A549 (cell line): ENCODE results near the gene SRPK1. TPM values are rescaled to one million over a fixed set of nuclear protein-coding genes. Genes with fewer than 3 reads are reported as not detected.

ENCODE experiments used
- ATAC-seq, 2 experiments: fragments of 200-7000 bp in 1 of 2; fragments of >200 bp in 1 of 2; cut with Nextera tagmentation in 1 of 2; cut with Tn5 transposase in 1 of 2; 3 replicates each; pipeline versions ENCODE4 v1.8.0 to v1.9.1; 2018 to 2020; ENCODE audit warnings: mild to moderate bottlenecking in 1 of 2, moderate library complexity in 1 of 2
- CTCF ChIA-PET: fragments of 300-600 bp; sonication (Branson Sonifier 250); formaldehyde crosslinking; extraction: SDS; loops from one replicate; lab custom pipeline; 2021; ENCODE audit warnings: antibody characterized with exemption, inconsistent platforms; lab: Yijun Ruan, JAX
- POLR2A ChIA-PET: fragments of 350-600 bp; formaldehyde crosslinking; extraction: SDS; loops from one replicate; lab custom pipeline; 2021; ENCODE audit warnings: antibody characterized with exemption, inconsistent platforms; lab: Yijun Ruan, JAX
- DNase-seq, 2 experiments: peaks; one replicate each; pipeline versions ENCODE4 v3.0.0 to v3.0.0-alpha.2; 2011 to 2016; ENCODE audit warnings: low read depth in 1 of 2, low spot score in 1 of 2
- FAIRE-seq: peaks from 2 replicates; lab custom pipeline; 2011; peaks lifted over from hg19 to GRCh38; lab: Jason Lieb, UNC
- H3K27ac ChIP-seq, 2 experiments: fragments of >200 bp; sonication (Bioruptor Twin); formaldehyde crosslinking; 3 replicates each; pipeline ENCODE4 v1.5.1; 2016 to 2017
- H3K4me1 ChIP-seq: fragments of >200 bp; sonication (Bioruptor Twin); formaldehyde crosslinking; 3 replicates; pipeline ENCODE4 v1.6.1; 2016
- H3K4me2 ChIP-seq: fragments of >200 bp; sonication (Bioruptor Twin); formaldehyde crosslinking; 3 replicates; pipeline ENCODE4 v1.6.1; 2016
- H3K4me3 ChIP-seq: fragments of >200 bp; sonication (Bioruptor Twin); formaldehyde crosslinking; 3 replicates; pipeline ENCODE4 v1.5.1; 2016
- H3K9me3 ChIP-seq: fragments of >200 bp; sonication (Bioruptor Twin); formaldehyde crosslinking; 3 replicates; pipeline ENCODE4 v1.6.1; 2016
- BHLHE40 ChIP-seq: IDR thresholded peaks from 2 replicates; pipeline ENCODE4 v1.6.1; 2012; ENCODE audit warnings: low read depth, low read length, inconsistent platforms
- CHD2 ChIP-seq: fragments of 150-350 bp; IDR thresholded peaks from 2 replicates; pipeline ENCODE4 v1.6.1; 2014; ENCODE audit warnings: low read length; ENCODE audit not compliant: partially characterized antibody
- CHD4 ChIP-seq: fragments of 200-600 bp; sonication (generic); IDR thresholded peaks from 2 replicates; pipeline ENCODE4 v1.6.1; 2016; ENCODE audit warnings: antibody characterized with exemption, mild to moderate bottlenecking, borderline replicate concordance
- EHMT2 ChIP-seq: fragments of 200-600 bp; sonication (generic); IDR thresholded peaks from 2 replicates; pipeline ENCODE4 v1.6.1; 2016; ENCODE audit warnings: antibody characterized with exemption, low read depth, mild to moderate bottlenecking, moderate library complexity
- ESRRA ChIP-seq: fragments of 150-350 bp; IDR thresholded peaks from 2 replicates; pipeline ENCODE4 v1.6.1; 2014; ENCODE audit warnings: mild to moderate bottlenecking, low read length, borderline replicate concordance
- FOXS1 ChIP-seq: fragments of 250-450 bp; sonication (Bioruptor Pico); IDR thresholded peaks from 2 replicates; pipeline ENCODE4 v1.5.0; 2020; ENCODE audit warnings: mild to moderate bottlenecking, moderate library complexity
- HDAC2 ChIP-seq: fragments of 200-600 bp; sonication (generic); IDR thresholded peaks from 2 replicates; pipeline ENCODE4 v1.6.1; 2016
- HEYL ChIP-seq: fragments of 250-450 bp; sonication (Bioruptor Pico); IDR thresholded peaks from 2 replicates; pipeline ENCODE4 v1.8.0; 2021; ENCODE audit warnings: mild to moderate bottlenecking, moderate library complexity
- HOXB13 ChIP-seq: fragments of 250-450 bp; sonication (Bioruptor Pico); IDR thresholded peaks from 2 replicates; pipeline ENCODE4 v1.5.0; 2020; ENCODE audit warnings: low read depth, mild to moderate bottlenecking, moderate library complexity
- JUN ChIP-seq, 2 experiments: fragments of >200 bp; sonication (Bioruptor Twin); formaldehyde crosslinking; IDR thresholded peaks; 2 replicates in 1 of 2; 3 replicates in 1 of 2; pipeline ENCODE4 v1.6.1; 2016 to 2017
- JUNB ChIP-seq: fragments of >200 bp; sonication (Bioruptor Twin); formaldehyde crosslinking; IDR thresholded peaks from 2 replicates; pipeline ENCODE4 v1.6.1; 2016
- KDM1A ChIP-seq: fragments of 200-600 bp; sonication (generic); IDR thresholded peaks from 2 replicates; pipeline ENCODE4 v1.6.1; 2016; ENCODE audit warnings: low read depth, mild to moderate bottlenecking
- KDM5A ChIP-seq: fragments of 200-600 bp; sonication (generic); IDR thresholded peaks from 2 replicates; pipeline ENCODE4 v1.6.1; 2016; ENCODE audit warnings: antibody characterized with exemption, mild to moderate bottlenecking
- MAZ ChIP-seq: fragments of 150-350 bp; IDR thresholded peaks from 2 replicates; pipeline ENCODE4 v1.6.1; 2014; ENCODE audit warnings: antibody characterized with exemption, low read depth, low read length, borderline replicate concordance
- MYC ChIP-seq: IDR thresholded peaks from 2 replicates; pipeline ENCODE4 v1.6.1; 2012; ENCODE audit warnings: mild to moderate bottlenecking, inconsistent platforms, low read length, improper control_type of control experiment, borderline replicate concordance
- NPAS2 ChIP-seq: fragments of 250-450 bp; sonication (Bioruptor Pico); IDR thresholded peaks from 2 replicates; pipeline ENCODE4 v1.8.0; 2022; ENCODE audit warnings: mild to moderate bottlenecking, moderate library complexity, borderline replicate concordance
- NR3C1 ChIP-seq: fragments of >200 bp; sonication (Bioruptor Twin); formaldehyde crosslinking; IDR thresholded peaks from 3 replicates; pipeline ENCODE4 v1.6.1; 2017
- PHF8 ChIP-seq: fragments of 200-600 bp; sonication (generic); IDR thresholded peaks from 2 replicates; pipeline ENCODE4 v1.6.1; 2016; ENCODE audit warnings: low read depth, mild to moderate bottlenecking, antibody characterized with exemption, moderate library complexity, borderline replicate concordance
- POLR2A ChIP-seq: IDR thresholded peaks from 2 replicates; pipeline ENCODE4 v1.6.1; 2012; ENCODE audit warnings: mild to moderate bottlenecking, low read length
- POLR2AphosphoS2 ChIP-seq: conservative IDR thresholded peaks from 2 replicates; pipeline ENCODE4 v1.6.1; 2012; ENCODE audit warnings: low read length, improper control_type of control experiment, inconsistent platforms
- RAD21 ChIP-seq, 2 experiments: fragments of >200 bp in 1 of 2; sonication (Bioruptor Twin) in 1 of 2; formaldehyde crosslinking in 1 of 2; IDR thresholded peaks in 1 of 2; conservative IDR thresholded peaks in 1 of 2; 2 replicates in 1 of 2; 3 replicates in 1 of 2; pipeline ENCODE4 v1.6.1; 2012 to 2018; ENCODE audit warnings: inconsistent platforms in 1 of 2
- RFX5 ChIP-seq: fragments of 450-650 bp; IDR thresholded peaks from 2 replicates; pipeline ENCODE4 v1.7.1; 2014; ENCODE audit warnings: antibody characterized with exemption, mild to moderate bottlenecking, moderate library complexity
- SMC3 ChIP-seq: fragments of >200 bp; sonication (Bioruptor Twin); formaldehyde crosslinking; IDR thresholded peaks from 3 replicates; pipeline ENCODE4 v1.6.1; 2018; ENCODE audit warnings: inconsistent platforms
- TFCP2L1 ChIP-seq: fragments of 250-450 bp; sonication (Bioruptor Pico); IDR thresholded peaks from 2 replicates; pipeline ENCODE4 v1.5.0; 2021; ENCODE audit warnings: mild to moderate bottlenecking
- TP53 ChIP-seq: fragments of 250-450 bp; sonication (Bioruptor Pico); IDR thresholded peaks from 2 replicates; pipeline ENCODE4 v1.5.0; 2021; ENCODE audit warnings: mild to moderate bottlenecking, moderate library complexity
- ZNF302 ChIP-seq: fragments of 250-450 bp; sonication (Bioruptor Pico); IDR thresholded peaks from 2 replicates; pipeline ENCODE4 v1.9.0; 2021; ENCODE audit warnings: inconsistent platforms, mild to moderate bottlenecking, moderate library complexity
- ZSCAN20 ChIP-seq: fragments of 250-450 bp; sonication (Bioruptor Pico); IDR thresholded peaks from 2 replicates; pipeline ENCODE4 v1.8.0; 2022; ENCODE audit warnings: mild to moderate bottlenecking, moderate library complexity
- WGBS: methylation state at CpG from one replicate; pipeline ENCODE4 v1.1.6; 2017; ENCODE audit errors: missing lambda C conversion rate; 5-methylcytosine and 5-hydroxymethylcytosine counted together
- polyA plus RNA-seq, 4 experiments: library from polyadenylated mRNA; depleted of rRNA in 3 of 4; stranded (reverse); fragments of >200 nt; fragmentation: RNase III in 1 of 4; extraction: RNeasy Plus Mini Kit Qiagen cat#74134 plus additional on column Dnase treatment in 1 of 4; gene quantifications; 2 replicates in 3 of 4; 3 replicates in 1 of 4; pipeline ENCODE4 v1.2.3, GENCODE V29; 2011 to 2017
- TF ChIP-seq, protein P1 (sequence below): fragments of 450-650 bp; IDR thresholded peaks from 2 replicates; pipeline ENCODE4 v1.6.1; 2014; ENCODE audit warnings: antibody characterized with exemption
- TF ChIP-seq, protein P2 (sequence below): fragments of 250-450 bp; sonication (Bioruptor Pico); IDR thresholded peaks from 2 replicates; pipeline ENCODE4 v1.5.0; 2020; ENCODE audit warnings: low read depth, mild to moderate bottlenecking, moderate library complexity
- TF ChIP-seq, protein P3 (sequence below): fragments of >200 bp; sonication (Bioruptor Twin); formaldehyde crosslinking; IDR thresholded peaks from 3 replicates; pipeline ENCODE4 v1.6.1; 2016
- TF ChIP-seq, protein P4 (sequence below): IDR thresholded peaks from 2 replicates; pipeline ENCODE4 v1.6.1; 2012

SRPK1 gene
- polyA plus RNA-seq, 2 of the 4 experiments (the other 2 are of a cell fraction): 46.9 to 65.9 TPM

DNA sequence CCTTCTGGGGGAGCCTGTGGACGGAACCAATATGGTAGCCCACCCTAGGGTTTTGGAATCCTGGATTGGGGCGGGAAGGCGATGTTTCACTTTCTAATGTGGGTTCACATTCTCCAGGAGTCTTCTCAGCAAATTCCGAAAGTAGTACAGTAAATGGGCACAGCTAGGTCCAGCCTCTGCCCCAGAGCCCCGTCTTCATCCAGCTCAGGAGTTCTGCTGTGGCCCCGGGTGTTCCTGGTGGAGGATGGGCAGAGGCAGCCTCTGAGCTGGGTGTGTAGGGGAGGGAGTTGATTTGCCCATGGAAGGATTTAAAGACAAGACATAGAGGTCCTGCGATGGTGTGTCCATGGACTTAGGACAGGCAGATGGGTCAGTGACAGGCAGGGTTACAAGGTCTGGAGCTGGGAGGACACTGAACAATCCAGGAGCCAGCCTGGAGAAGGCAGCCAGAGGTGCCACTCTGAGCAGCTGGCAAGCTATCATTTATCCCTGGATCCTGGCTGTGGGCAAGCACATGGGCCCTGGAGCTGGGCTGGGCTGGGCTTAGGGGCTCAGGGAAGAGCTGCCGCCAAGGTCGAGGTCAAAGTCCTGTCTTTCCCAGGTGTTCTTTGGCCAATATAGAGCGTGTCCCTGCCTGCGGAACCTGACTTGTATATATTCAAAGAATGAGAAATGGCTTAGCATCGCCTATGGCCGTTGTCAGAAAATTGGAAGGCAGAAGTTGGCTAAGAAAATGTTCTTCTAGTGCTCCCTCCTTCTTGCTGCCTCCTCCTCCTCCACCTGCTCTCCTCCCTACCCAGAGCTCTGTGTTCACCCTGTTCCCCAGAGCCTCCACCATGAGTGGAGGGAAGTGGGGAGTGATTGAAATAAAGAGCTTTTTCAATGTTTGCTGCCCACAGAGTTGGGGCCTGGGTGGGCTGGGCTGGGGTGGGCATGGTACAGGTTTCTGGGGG is 133.4 kb downstream of the SRPK1 start:
- DNase-seq (no peak), FAIRE-seq (no peak), ATAC-seq (peak; percentile 53 to 61)
- Histone ChIP-seq H3K27ac (no peak overlapping the region), H3K4me2 (0 out of 3 replicates have a peak overlapping the region, but pooled peaks have one; percentile 19), H3K4me3 (no peak overlapping the region), H3K4me1 (no peaks in the 10 kb centered on the region), H3K9me3 (peaks cover under 1% of the 10 kb centered on the region; the same call in 1 of the 3 replicates)
- 58% methylated on average over 13 of the region's 13 CpGs for WGBS
- ChIA-PET CTCF (interaction anchor here (0.5 to 1.5 kb wide), 4 partner anchors 9 to 307 kb away, joined by 3 to 6 read pairs (median 4); partner anchors contain the start of gene CLPS), POLR2A (no interaction called here)
- TF ChIP-seq CHD2: no peak
- TF ChIP-seq TFCP2L1: no peak
- TF ChIP-seq BHLHE40: no peak
- no peak for TF ChIP-seq POLR2AphosphoS2
- no peak for TF ChIP-seq MYC
- no peak for TF ChIP-seq HEYL (CRISPR knock-in tag)
- TF ChIP-seq RFX5: no peak
- TF ChIP-seq ESRRA: no peak
- TF ChIP-seq HOXB13 (CRISPR knock-in tag): no peak
- TF ChIP-seq KDM5A: no peak
- no peak for TF ChIP-seq KDM1A
- TF ChIP-seq POLR2A: no peak
- TF ChIP-seq JUNB: no peak
- TF ChIP-seq EHMT2: no peak
- TF ChIP-seq ZSCAN20: no peak
- no peak for TF ChIP-seq HDAC2
- no peak for TF ChIP-seq TP53 (CRISPR knock-in tag)

DNA sequence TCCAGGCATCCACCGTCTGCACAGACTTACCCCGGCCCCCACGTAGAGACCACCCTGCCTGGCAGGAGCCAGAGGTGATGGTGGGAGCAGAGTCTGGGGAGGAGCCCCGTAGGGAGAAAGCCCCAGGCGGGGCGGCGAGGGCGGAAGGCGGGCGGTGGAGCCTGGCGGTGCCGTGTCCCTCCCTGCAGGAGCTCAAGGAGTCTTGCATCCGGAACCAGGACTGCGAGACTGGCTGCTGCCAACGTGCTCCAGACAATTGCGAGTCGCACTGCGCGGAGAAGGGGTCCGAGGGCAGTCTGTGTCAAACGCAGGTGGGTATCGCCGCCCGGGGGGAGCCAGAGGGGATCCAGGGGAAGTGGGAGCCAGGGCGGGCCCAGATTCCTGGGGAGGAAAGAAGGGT is 134.1 kb downstream of the SRPK1 start:
- ChIA-PET POLR2A (no interaction called here), CTCF (interaction anchor here (0.8 to 1.5 kb wide), 2 partner anchors 10 to 12 kb away, joined by 3 to 5 read pairs; partner anchors contain the start of gene CLPS)
- ATAC-seq (peak; percentile 19 to 52; a peak in 3 of 6 replicates), FAIRE-seq (no peak), DNase-seq (no peak)
- H3K27ac ChIP-seq: no peak overlapping the region
- WGBS: 43% methylated on average over 23 of the region's 25 CpGs
- TF ChIP-seq CHD4: no peak
- no peak for TF ChIP-seq JUN (IDR thresholded peaks at IDR 0.05)
- TF ChIP-seq BHLHE40: no peak
- no peak for TF ChIP-seq TFCP2L1
- no peak for TF ChIP-seq FOXS1 (CRISPR knock-in tag)
- TF ChIP-seq NR3C1: no peak
- no peak for TF ChIP-seq SMC3
- no peak for TF ChIP-seq NPAS2 (CRISPR knock-in tag)
- no peak for TF ChIP-seq TP53 (CRISPR knock-in tag)
- no peak for TF ChIP-seq RAD21 (conservative IDR thresholded peaks at IDR 0.05 in 1 of 2, IDR thresholded peaks at IDR 0.05 in 1 of 2)
- no peaks in the 10 kb centered on the region for H3K9me3 ChIP-seq
- peak overlapping the region; percentile 19; the same call in 1 of the 3 replicates for H3K4me2 ChIP-seq
- no peak overlapping the region for H3K4me3 ChIP-seq
- no peaks in the 10 kb centered on the region; the same call in 2 of the 3 replicates for H3K4me1 ChIP-seq

DNA sequence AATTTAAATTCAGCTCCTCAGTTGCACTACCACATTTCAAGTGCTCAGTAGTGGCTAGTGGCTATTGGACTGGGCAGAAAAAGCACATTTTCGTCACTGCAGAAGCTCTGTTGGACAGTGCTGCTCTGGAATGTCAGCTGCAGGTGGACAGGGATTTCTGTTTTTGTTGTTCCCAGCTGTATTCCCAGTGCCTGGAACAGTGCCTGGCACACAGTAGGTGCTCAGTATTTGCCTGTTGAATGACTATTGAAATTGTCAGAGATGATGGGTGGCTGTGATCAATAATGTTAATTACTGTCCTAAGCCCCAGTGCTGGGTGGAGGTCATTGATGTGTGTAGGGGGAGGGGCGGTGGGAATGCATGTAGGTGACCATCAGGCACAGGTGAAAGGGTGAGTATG is 134.6 kb downstream of the SRPK1 start:
- Histone ChIP-seq H3K4me1 (no peaks in the 10 kb centered on the region; the same call in 2 of the 3 replicates), H3K4me2 (no peak overlapping the region), H3K4me3 (no peak overlapping the region), H3K9me3 (no peaks in the 10 kb centered on the region), H3K27ac (no peak overlapping the region)
- WGBS: 12% methylated on average over 2 of the region's 2 CpGs
- DNase-seq (no peak), ATAC-seq (no peak), FAIRE-seq (no peak)
- ChIA-PET POLR2A (no interaction called here), CTCF (interaction anchor here (1.5 kb wide), 1 partner anchor 11 kb away, joined by 3 read pairs; no protein-coding TSS in a partner anchor)
- TF ChIP-seq, protein P1, sequence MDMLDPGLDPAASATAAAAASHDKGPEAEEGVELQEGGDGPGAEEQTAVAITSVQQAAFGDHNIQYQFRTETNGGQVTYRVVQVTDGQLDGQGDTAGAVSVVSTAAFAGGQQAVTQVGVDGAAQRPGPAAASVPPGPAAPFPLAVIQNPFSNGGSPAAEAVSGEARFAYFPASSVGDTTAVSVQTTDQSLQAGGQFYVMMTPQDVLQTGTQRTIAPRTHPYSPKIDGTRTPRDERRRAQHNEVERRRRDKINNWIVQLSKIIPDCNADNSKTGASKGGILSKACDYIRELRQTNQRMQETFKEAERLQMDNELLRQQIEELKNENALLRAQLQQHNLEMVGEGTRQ: no peak
- TF ChIP-seq NR3C1 (no peak), MAZ (no peak), POLR2AphosphoS2 (no peak), ZNF302 (CRISPR knock-in tag) (no peak), HDAC2 (no peak), POLR2A (no peak), PHF8 (no peak)
- TF ChIP-seq, protein P2, sequence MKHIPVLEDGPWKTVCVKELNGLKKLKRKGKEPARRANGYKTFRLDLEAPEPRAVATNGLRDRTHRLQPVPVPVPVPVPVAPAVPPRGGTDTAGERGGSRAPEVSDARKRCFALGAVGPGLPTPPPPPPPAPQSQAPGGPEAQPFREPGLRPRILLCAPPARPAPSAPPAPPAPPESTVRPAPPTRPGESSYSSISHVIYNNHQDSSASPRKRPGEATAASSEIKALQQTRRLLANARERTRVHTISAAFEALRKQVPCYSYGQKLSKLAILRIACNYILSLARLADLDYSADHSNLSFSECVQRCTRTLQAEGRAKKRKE: no peak
- TF ChIP-seq, protein P3, sequence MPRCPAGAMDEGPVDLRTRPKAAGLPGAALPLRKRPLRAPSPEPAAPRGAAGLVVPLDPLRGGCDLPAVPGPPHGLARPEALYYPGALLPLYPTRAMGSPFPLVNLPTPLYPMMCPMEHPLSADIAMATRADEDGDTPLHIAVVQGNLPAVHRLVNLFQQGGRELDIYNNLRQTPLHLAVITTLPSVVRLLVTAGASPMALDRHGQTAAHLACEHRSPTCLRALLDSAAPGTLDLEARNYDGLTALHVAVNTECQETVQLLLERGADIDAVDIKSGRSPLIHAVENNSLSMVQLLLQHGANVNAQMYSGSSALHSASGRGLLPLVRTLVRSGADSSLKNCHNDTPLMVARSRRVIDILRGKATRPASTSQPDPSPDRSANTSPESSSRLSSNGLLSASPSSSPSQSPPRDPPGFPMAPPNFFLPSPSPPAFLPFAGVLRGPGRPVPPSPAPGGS: no peak
- TF ChIP-seq, protein P4, sequence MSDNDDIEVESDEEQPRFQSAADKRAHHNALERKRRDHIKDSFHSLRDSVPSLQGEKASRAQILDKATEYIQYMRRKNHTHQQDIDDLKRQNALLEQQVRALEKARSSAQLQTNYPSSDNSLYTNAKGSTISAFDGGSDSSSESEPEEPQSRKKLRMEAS: no peak
